Activated gamma-delta T cell treated with Interleukin-2 at 50 U/mL for 16 hours (primary cell): ENCODE measurements around the gene ADCY7.

ENCODE experiments used
- DNase-seq: peaks from one replicate; pipeline ENCODE4 v3.0.0-alpha.2; 2020

ADCY7 gene

GRCh38 chr16:50351116-50351515, 84.8 kb downstream of the ADCY7 start:
- no peak for DNase-seq

GRCh38 chr16:50351952-50352351, 85.6 kb downstream of the ADCY7 start:
- no peak for DNase-seq

- no peak for DNase-seq
Observed at GRCh38 chr16:50354082-50354481, 87.7 kb downstream of the ADCY7 start.

- no peak for DNase-seq
Observed at GRCh38 chr16:50354629-50355456, 88.5 kb downstream of the ADCY7 start.

GRCh38 chr16:50359626-50360025, 93.3 kb downstream of the ADCY7 start:
- DNase-seq: no peak

GRCh38 chr16:50360033-50360778, 93.9 kb downstream of the ADCY7 start:
- DNase-seq: no peak

GRCh38 chr16:50360779-50361178, 94.4 kb downstream of the ADCY7 start:
- no peak for DNase-seq

GRCh38 chr16:50363656-50364055, 97.3 kb downstream of the ADCY7 start:
- no peak for DNase-seq

GRCh38 chr16:50365791-50366575, 99.6 kb downstream of the ADCY7 start:
- DNase-seq: no peak
